CD4-positive, alpha-beta T cell treated with Interleukin-17A for 4 hours (primary cell): ENCODE results near the gene CCNA1.

ENCODE experiments used
- DNase-seq: peaks from one replicate; pipeline ENCODE4 v3.0.0-alpha.2; 2020; ENCODE audit warnings: mixed read lengths

The CCNA1 gene

GRCh38 chr13:36454987-36455386, 22.7 kb downstream of the CCNA1 start:
- DNase-seq = no peak

DNA sequence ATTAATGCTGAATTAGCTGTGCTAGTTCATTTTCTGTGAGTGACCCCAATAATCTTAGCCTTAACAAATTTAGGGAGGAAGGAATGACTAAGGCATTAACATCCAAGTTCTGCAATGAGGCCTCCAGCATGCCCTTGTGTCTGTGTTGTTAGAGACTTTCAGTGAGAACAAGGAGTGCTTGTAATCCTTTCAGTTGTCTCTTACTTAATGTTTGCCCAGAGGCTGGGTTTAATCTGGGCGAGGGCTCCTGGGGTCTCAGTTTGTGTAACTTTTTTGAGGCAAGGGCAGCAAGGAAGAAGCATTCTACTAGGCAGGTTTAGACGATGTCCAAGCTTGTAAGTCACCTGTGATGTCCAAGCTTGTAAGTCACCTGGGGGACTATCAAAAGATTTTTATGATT, 24.3 kb downstream of the CCNA1 start:
- DNase-seq = no peak

DNA sequence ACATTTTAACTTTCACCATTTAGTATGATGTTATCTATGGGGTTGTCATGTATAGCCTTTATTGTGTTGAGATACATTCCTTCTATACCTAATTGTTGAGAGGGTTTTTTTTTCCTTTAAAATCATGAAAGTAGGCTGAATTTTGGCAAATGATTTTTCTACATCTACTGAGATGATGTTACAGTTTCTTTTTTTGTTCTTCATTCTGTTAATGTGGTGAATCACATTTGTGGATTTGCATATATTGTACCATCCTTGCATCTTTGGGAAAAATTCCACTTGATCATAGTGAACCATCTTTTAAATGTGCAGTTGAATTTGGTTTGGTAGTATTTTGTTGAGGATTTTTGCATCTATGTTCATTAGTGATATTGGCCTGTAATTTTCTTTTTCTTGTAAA, 29.2 kb downstream of the CCNA1 start:
- DNase-seq = no peak

- no peak for DNase-seq
Observed at GRCh38 chr13:36475468-36475867, 43.2 kb downstream of the CCNA1 start.

DNA sequence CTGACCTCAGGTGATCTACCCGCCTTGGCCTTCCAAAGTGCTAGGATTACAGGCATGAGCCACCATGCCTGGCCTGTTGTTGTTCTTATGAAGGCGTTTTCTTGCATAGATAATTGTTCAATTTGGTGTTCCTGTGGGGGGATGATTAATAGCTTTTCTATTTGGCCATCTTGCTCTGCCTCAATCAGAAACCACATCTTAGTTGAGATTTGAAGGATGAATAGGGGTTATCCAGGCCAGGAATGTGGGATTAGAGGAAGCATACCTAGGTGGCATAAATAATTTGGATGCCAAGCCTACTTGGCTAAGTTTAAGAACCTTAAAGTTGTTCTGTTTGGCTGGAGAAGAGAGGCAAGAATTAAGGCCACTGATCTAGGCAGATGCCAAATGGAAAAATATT, 44.4 kb downstream of the CCNA1 start:
- DNase-seq = no peak

- no peak for DNase-seq
Observed at GRCh38 chr13:36480726-36481427, 48.6 kb downstream of the CCNA1 start.

DNA sequence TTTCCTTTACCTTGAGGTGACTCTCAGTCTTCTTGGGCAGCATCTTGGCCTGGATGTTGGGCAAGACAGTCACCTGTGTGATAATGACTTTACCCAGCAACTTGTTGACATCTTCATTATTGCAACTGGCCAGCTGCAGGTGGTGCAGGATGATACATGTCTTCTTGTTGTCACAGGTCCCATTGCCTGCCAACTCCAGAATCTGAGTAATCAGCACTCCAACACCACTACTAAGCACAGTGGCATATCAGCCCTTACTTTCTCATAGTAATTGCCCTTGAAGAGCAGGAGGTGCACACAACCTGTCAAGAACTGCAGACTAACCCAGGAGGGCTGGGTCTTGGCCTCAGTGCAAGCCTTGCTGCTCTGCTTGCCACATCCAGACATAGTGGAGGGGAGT, 57.8 kb downstream of the CCNA1 start:
- no peak for DNase-seq
